Astrocyte of the cerebellum (primary cell): ENCODE measurements around the gene PCSK5.

Experiments
- DNase-seq: peaks from one replicate; pipeline ENCODE4 v3.0.0-alpha.2; 2011; ENCODE audit warnings: low read depth
- H3K4me3 ChIP-seq: 2 replicates; pipeline ENCODE4 v1.5.1; 2011; ENCODE audit warnings: mild to moderate bottlenecking, low read depth, low read length, moderate library complexity
- in situ Hi-C: cut with HindIII; loops from 2 replicates; pipeline ENCODE4 v1.10.0; 2017; ENCODE audit warnings: low sequenced_read_pairs
- TF ChIP-seq, protein P1 (sequence below): IDR thresholded peaks from 2 replicates; pipeline ENCODE4 v1.5.1; 2012; ENCODE audit warnings: low read length, low read depth, moderate library complexity, mild to moderate bottlenecking; ENCODE audit errors: missing control alignments

Gene PCSK5

DNA sequence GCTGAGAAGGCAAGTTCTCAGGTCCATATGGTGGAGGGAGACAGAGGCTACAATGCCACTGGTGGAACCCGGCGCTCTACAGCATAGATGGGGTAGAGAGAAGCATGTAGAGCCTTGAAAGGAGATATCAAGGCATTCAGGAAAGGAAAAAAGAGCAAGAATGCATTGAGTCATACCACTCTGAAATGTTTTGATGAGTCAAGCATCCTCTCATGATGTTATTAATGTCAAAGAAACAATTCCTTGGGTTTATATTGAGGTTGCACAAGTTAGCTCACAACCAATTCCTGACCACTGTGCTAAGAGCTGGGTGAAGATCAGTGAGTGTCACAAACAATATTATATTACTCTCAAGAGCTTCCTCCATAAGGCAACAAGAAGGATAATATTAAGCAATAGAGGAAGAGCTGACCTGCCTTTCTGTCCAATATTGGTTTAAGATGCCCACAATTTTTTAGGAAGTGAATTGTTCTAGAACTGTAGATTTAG, 325.7 kb downstream of the PCSK5 start:
- no peak overlapping the region for H3K4me3 ChIP-seq
- DNase-seq: peak; percentile 82
- in situ Hi-C loops: no loop called here
- TF ChIP-seq, protein P1, sequence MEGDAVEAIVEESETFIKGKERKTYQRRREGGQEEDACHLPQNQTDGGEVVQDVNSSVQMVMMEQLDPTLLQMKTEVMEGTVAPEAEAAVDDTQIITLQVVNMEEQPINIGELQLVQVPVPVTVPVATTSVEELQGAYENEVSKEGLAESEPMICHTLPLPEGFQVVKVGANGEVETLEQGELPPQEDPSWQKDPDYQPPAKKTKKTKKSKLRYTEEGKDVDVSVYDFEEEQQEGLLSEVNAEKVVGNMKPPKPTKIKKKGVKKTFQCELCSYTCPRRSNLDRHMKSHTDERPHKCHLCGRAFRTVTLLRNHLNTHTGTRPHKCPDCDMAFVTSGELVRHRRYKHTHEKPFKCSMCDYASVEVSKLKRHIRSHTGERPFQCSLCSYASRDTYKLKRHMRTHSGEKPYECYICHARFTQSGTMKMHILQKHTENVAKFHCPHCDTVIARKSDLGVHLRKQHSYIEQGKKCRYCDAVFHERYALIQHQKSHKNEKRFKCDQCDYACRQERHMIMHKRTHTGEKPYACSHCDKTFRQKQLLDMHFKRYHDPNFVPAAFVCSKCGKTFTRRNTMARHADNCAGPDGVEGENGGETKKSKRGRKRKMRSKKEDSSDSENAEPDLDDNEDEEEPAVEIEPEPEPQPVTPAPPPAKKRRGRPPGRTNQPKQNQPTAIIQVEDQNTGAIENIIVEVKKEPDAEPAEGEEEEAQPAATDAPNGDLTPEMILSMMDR: no peak

DNA sequence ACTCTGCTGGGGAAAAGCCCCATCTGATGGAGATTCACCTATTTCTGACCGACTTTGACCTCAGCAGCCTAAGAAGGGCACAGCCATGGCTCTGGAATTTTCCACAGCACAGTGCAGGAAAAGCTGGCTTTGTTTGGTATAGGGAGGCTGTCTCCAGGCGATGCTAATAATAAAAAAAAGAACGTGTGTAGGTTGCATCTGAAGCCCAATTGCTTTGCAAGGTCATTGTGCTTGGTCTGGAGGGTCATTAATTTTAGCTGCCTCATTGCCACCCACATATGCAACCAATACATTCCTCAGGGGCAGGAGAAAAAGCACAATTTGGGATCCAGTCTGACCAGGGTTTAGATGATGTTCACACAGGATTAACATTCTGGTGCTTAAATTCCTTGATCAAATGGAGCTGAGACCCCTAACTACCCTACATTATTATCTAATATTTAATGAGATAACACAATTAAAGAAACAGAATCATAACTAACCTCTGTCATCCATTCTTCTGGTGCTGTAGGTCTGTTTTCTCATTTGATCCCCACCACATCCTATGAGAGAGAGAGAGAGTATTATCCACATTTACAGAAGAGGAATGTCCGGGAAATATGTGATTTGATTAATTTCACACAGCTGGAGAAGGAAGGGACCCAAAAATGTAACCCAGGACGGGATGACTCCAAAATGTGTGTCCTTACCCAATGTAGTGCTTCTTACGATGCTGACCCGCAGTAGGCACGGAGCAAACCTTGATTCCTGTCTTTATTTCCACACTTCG, 327.8 kb downstream of the PCSK5 start:
- no peak for DNase-seq
- in situ Hi-C loops: no loop called here
- no peak overlapping the region for H3K4me3 ChIP-seq
- TF ChIP-seq, protein P1: no peak

- in situ Hi-C loops: no loop called here
- DNase-seq: no peak
- H3K4me3 ChIP-seq: no peak overlapping the region
- TF ChIP-seq, protein P1: no peak
Measured at GRCh38 chr9:76218886-76219445, 328.5 kb downstream of the PCSK5 start.

DNA sequence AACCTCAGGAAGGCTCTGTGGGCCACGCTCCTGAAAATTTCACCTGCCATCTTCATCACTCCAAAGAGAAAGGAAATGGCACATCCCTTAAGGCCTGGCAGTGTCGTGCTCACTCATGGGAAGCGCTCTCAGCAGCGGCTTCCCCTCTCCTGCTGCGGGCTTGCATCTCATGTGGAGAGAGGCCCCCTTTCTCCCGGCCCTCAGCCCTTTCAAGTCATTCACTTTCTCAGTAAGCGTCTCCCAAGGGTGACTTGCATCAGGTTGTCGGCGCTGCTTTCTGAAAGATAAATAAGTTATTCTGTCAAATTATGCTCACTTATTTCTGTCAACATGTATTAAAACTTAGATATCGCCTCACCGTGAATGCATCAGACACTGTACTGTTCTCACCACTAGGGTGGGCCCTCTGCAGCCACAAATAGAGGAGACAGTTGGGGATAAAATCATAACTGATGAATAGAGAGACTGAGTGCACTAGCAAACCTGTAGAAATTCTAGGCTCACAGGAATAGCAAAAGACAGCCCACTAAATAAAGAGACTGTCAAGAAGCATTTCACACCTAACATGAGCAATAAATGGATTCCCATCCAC, 329.2 kb downstream of the PCSK5 start:
- DNase-seq: no peak
- in situ Hi-C loops: no loop called here

GRCh38 chr9:76221423-76221822, 330.9 kb downstream of the PCSK5 start:
- in situ Hi-C loops: no loop called here
- no peak for DNase-seq
- TF ChIP-seq, protein P1: no peak
- H3K4me3 ChIP-seq: no peak overlapping the region

More for the DNA sequence above, 329.2 kb downstream of the PCSK5 start:
- H3K4me3 ChIP-seq: no peak overlapping the region
- TF ChIP-seq, protein P1: peak; percentile 34

- TF ChIP-seq, protein P1: no peak
- in situ Hi-C loops: no loop called here
- no peak overlapping the region for H3K4me3 ChIP-seq
- no peak for DNase-seq
Measured at GRCh38 chr9:76223749-76224340, 333.4 kb downstream of the PCSK5 start.
